Measurements from ENCODE around the gene CRMP1. TPM values are rescaled to one million over a fixed set of nuclear protein-coding genes. Genes with fewer than 3 reads are reported as not detected.

Gene CRMP1
- total RNA-seq, 4 donors from 2014 or later, result 0.62 to 4.3 (median 1.6) TPM

DNA sequence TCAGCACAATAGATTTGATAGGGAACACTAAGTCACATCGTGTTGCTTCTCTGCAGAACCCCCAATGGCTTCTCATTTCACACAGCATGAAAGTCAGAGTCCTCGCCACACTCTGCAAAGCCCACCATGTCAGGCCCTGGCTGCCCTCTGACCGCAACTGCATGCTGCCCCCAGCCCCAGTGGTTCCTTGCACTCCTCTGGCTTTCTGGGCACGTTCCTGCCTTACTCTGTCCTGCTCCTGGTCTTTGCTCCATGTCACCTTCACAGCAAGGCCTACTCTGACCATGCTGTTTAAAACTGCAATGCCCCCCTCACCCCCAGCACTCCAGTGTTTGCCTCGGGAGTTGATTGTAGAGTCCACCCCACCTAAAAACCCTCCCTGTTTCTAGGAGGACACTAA lies 103.7 kb downstream of the CRMP1 start:
- peaks cover 0 to 68% of the 10 kb centered on the region in 2 donors for H3K36me3 ChIP-seq

DNA sequence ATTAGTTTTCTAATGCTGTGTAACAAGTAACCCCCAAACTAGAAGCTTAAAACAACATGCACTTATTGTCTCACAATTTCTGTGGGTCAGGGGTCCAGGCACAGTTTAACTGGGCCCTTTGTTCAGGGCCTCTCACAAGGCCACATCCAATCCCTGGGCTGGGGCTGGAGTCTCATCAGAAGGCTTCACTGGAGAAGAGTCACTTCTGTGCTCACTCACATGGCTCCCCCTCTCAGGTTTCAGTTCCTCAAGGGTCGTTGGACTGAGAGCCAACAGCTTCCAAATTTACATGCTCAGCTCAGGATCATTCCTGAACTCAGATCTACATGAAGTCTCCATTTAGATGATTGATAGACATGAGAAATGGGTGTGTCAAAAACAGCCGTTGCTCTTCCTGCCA lies 104.7 kb downstream of the CRMP1 start:
- no peak overlapping the region for H3K27ac ChIP-seq
- H3K36me3 ChIP-seq, result peaks cover 0 to 72% of the 10 kb centered on the region in 2 donors
- no peaks in the 10 kb centered on the region for H3K27me3 ChIP-seq
- TF ChIP-seq POLR2A (IDR thresholded peaks at IDR 0.05) (no peak), POLR2AphosphoS5 (IDR thresholded peaks at IDR 0.05) (no peak), EP300 (IDR thresholded peaks at IDR 0.05) (no peak)
- no peaks in the 10 kb centered on the region for H3K4me1 ChIP-seq
- H3K4me3 ChIP-seq, result no peak overlapping the region
- ATAC-seq, result no peak
- 38 to 67% methylated on average over 1 to 2 of the region's 2 CpGs for WGBS, 2 donors (ENCODE audit: low coverage in 1 of 2)
- H3K9me3 ChIP-seq, result no peaks in the 10 kb centered on the region

More for the DNA sequence above, 103.7 kb downstream of the CRMP1 start:
- H3K4me1 ChIP-seq, result no peaks in the 10 kb centered on the region
- WGBS, 2 donors (ENCODE audit: low coverage in 1 of 2), result 89 to 92% methylated on average over 3 to 5 of the region's 5 CpGs
- H3K4me3 ChIP-seq, result no peak overlapping the region
- no peaks in the 10 kb centered on the region for H3K27me3 ChIP-seq
- no peaks in the 10 kb centered on the region for H3K9me3 ChIP-seq
- TF ChIP-seq POLR2A (IDR thresholded peaks at IDR 0.05), result no peak
- no peak for TF ChIP-seq CTCF (IDR thresholded peaks at IDR 0.05)
- TF ChIP-seq POLR2AphosphoS5 (IDR thresholded peaks at IDR 0.05), result no peak
- no peak for TF ChIP-seq EP300 (IDR thresholded peaks at IDR 0.05)
- no peak for ATAC-seq
- no peak overlapping the region for H3K27ac ChIP-seq

DNA sequence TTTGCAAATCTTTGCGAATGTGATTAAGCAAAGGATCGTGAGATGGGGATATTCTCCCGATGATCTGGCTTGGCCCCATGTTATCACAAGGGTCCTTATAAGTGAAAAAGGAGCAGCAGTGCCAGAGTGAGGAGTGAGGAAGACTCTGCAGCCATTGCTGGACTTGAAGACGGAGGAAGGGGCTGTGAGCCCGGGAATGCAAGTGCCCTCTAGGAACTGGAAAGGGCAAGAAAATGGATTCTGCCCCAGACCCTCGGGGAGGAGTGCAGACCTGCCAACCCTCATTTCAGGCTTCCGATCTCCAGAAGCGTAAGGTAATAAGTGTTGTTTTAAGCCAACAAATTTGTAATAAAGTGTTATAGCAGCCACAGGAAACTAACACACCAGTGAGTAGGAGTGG lies 105.6 kb downstream of the CRMP1 start:
- Histone ChIP-seq H3K4me1 (no peaks in the 10 kb centered on the region), H3K36me3 (peaks cover 0 to 74% of the 10 kb centered on the region in 2 donors), H3K9me3 (no peaks in the 10 kb centered on the region), H3K4me3 (no peak overlapping the region), H3K27me3 (no peaks in the 10 kb centered on the region), H3K27ac (no peak overlapping the region)
- WGBS, 2 donors (ENCODE audit: low coverage in 1 of 2), result 91 to 99% methylated on average over 4 to 8 of the region's 8 CpGs
- TF ChIP-seq CTCF (IDR thresholded peaks at IDR 0.05) (no peak), POLR2A (IDR thresholded peaks at IDR 0.05) (no peak), POLR2AphosphoS5 (IDR thresholded peaks at IDR 0.05) (no peak), EP300 (IDR thresholded peaks at IDR 0.05) (no peak)
- no peak for ATAC-seq

DNA sequence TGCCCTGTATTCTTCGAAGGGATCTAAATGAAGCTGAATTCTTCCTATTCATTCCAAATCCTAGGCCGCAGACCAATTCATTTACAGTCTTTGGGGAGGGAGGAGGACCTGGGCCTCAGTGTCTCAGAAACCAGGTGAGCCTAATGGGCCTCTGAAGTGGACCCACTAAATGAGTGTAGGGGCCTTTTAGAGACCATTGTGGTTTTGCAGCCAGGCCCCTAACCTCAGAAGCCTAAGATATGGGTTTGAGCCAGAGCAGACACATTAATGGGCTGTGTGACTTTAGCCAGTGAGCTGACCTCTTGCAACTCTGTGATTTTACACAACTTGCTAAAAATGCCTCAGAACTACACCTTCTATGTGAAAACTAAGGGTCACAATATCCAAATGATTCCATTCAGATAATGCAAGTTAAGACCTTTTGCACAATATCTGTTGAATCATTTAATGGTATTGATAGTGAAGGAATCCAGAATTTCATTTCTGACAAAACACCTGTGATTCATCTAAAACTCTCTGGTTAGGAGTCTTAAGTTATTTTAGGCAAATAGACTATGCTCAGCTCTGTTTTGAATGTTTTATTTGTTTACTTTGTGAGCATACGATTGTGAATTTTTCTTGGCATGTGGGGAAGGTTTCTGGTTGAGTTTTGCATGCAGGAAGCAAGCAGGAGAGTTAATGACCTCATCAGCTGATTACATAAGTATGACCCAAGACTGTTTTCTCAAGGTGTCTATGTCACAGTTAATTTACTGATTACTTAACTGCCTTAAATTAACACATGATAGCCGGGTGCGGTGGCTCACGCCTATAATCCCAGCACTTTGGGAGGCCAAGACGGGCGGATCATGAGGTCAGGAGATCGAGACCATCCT lies 106.8 kb downstream of the CRMP1 start:
- no peak for TF ChIP-seq POLR2AphosphoS5 (IDR thresholded peaks at IDR 0.05)
- TF ChIP-seq CTCF (IDR thresholded peaks at IDR 0.05), result no peak
- TF ChIP-seq POLR2A (IDR thresholded peaks at IDR 0.05), result no peak
- no peak for TF ChIP-seq EP300 (IDR thresholded peaks at IDR 0.05)
- Histone ChIP-seq H3K27me3 (no peaks in the 10 kb centered on the region), H3K27ac (peak overlapping the region in 3 of 4 donors; percentile 2 to 45 (median 20)), H3K4me1 (no peaks in the 10 kb centered on the region), H3K4me3 (no peak overlapping the region), H3K9me3 (no peaks in the 10 kb centered on the region), H3K36me3 (peaks cover 0 to 67% of the 10 kb centered on the region in 2 donors)
- ATAC-seq, result peak; percentile 41
- WGBS, 2 donors (ENCODE audit: low coverage in 1 of 2), result 58 to 68% methylated on average over 5 to 6 of the region's 9 CpGs

GRCh38 chr4:5784960-5785611 lies 107.8 kb downstream of the CRMP1 start:
- WGBS, 2 donors (ENCODE audit: low coverage in 1 of 2), result 79 to 100% methylated on average over 2 to 7 of the region's 9 CpGs
- ATAC-seq, result peak; percentile 46
- H3K4me3 ChIP-seq, result no peak overlapping the region
- H3K27me3 ChIP-seq, result no peaks in the 10 kb centered on the region
- no peaks in the 10 kb centered on the region for H3K4me1 ChIP-seq
- peaks cover 0 to 67% of the 10 kb centered on the region in 2 donors for H3K36me3 ChIP-seq
- peak overlapping the region in 2 of 4 donors; percentile 2 to 7 for H3K27ac ChIP-seq
- TF ChIP-seq POLR2AphosphoS5 (IDR thresholded peaks at IDR 0.05) (no peak), CTCF (IDR thresholded peaks at IDR 0.05) (no peak), EP300 (IDR thresholded peaks at IDR 0.05) (no peak), POLR2A (IDR thresholded peaks at IDR 0.05) (no peak)
- no peaks in the 10 kb centered on the region for H3K9me3 ChIP-seq

All from gastroesophageal sphincter (tissue), 4 donors.